ENCODE results near the gene PRDM16.

Gene PRDM16

DNA sequence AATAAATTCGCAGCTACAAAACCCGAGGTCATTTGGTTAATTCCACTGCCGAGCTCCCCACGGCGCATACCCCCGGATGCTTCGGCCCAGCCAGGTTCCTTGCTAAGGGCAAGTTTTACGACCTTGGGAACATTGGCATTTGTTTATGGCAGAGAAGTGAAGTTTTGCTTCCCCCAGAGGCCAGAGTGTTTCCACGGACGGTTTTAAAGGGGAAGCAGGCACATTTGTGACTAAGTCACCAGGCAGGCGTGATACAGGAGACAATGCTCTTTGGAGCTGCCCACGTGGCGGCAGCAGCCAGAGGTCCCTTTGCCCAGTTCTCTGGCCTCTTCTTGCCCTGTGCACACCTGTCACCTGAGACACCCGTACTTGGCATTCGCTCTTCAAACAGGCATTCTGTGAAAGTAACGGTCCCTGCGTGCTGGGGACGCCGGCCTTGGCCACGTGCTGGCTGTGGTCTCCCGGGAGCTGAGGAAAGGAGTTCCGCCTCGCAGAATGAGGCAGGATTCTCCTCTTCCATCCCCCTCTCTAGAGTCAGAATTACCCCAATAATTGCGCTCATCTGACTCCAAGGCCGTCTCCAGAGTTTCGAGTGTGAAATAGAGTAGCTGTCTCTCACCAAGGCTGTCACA, 138.3 kb downstream of the PRDM16 start:
- DNase-seq (ENCODE audit: low spot score): no peak

DNA sequence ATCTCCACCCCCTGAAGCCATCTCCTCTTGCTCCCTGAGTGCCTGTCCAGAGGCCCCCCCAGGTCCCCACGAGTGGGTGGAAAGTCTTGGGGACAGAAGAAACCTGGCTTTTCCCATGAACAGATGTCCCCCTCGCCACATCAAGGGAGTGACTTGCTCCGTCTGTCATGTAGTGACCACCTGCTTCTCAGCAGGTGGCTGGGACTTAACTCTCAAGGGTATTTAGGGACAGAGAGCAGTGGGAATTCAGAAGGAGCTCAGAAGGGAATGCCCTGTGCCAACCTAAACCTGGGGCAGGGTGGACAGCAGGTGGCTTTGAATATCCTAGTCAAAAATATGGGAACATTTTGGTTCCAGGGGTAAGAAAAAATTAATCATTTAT, 139.8 kb downstream of the PRDM16 start:
- no peak for DNase-seq (ENCODE audit: low spot score)

DNA sequence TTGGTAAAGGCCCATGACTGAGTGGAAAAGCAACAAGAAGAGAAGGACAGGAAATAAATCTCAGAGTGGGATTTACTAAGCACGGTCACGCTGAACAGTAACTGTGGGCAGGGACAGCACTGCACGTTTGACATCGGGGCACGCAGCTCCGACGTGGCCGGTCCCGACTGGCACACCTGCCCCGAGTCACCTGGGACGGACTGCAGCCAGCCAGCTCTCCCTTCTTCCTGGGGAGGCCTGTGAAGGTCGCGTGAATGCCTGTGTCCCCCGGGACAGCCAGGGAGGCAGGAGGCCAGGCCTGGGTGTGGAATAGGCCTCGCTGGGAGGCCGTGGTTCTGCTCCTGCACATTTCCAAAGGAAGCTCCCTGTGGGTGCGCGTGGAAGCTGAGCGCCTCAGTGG, 140.2 kb downstream of the PRDM16 start:
- no peak for DNase-seq (ENCODE audit: low spot score)

DNA sequence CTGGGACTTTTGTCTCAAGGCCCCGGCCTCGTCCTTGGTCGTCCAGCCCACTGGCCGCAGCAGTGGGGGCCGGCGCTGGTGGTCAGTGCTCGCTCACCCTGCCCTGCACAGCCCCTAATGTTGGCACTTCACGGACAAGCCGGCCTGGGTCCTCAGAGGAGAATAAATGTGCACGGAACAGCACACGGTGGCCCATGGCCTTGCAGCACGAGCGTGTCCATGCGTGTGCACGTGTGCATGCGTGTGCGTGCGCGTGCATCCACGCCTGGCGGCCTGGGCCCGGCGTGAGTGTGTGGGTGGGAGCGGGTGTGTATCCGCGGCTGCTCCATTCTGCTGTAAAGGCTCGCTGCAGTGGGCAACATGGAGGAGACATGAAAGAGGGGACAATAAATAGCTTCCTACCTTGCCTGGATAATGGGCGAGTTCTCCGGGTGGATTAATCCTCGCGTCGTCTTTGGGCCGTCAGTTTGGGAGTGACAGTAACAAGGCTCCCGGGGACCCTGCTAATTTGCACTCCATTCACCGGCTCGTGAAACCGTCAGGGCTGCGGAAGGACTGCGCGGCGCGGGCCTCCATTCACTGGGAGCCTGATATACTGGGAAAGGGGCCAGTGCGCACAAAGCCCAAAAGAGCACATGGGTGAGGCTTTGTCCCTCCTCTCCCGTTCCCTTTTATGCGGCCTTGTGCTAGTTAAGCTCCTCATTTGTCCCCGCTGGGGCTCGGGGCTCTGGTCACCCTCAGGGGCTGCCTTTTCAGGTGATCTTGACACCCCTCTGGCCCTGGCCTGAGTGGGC, 142.8 kb downstream of the PRDM16 start:
- no peak for DNase-seq (ENCODE audit: low spot score)

DNA sequence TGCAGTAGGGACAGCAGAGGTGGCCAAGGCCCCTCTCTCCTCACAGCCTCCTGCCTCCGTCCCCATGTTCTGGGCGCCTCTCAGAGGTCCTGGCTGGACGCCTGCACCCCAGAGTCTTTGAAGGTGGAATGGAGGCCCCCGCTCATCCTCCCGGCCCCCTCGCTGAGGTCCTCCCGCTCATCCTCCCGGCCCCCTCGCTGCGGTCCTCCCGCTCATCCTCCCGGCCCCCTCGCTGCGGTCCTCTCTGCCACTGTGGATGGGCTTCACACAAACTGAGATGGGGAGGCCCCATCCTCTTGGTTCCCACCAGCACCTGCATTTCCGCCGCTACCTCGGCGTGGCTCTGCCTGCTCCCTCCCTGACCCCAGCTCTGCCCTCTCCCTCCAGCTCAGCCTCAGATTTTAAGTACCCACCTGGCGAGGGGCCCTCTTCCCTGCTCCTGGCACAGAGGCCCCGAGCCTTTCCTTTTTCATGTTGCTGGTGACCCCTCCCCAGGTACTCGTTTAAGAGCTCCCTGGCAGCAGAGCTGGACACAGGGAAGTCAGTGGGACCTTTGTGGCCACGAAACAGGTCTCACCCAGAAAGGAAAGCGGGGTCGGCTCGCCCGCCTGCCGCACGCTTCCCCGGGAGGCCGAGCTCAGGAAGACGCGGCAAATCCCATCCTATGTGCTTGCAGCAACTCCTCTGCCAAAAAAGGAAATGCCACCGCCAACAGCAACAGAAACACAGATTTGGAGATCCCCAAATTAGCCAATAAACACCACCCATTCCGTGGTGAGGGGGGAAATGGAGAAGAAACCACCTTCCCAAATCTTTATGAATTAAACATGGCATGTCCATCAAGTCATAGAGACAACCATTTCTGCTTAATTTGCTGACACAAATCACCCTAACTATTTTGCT, 143.7 kb downstream of the PRDM16 start:
- no peak for DNase-seq (ENCODE audit: low spot score)

DNA sequence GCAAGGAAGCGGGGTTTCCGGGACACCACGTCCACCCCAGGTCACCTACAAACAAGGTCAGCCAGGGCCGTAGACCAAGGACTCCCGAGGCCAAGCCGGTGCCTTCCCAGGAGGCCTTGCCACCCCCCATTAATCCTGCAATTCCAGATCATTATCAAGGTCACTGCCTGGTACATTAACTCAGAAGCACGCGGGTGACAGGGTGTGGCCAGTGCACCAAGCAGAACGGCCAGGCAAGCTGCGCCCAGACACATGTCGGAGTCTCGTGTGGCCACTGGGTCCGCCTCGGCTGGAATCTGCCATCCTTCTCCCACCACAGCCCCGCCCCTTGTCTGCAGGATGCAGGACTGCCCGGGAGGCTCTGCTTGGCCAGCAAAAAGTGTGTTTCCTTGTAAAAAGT, 144.7 kb downstream of the PRDM16 start:
- no peak for DNase-seq (ENCODE audit: low spot score)

DNA sequence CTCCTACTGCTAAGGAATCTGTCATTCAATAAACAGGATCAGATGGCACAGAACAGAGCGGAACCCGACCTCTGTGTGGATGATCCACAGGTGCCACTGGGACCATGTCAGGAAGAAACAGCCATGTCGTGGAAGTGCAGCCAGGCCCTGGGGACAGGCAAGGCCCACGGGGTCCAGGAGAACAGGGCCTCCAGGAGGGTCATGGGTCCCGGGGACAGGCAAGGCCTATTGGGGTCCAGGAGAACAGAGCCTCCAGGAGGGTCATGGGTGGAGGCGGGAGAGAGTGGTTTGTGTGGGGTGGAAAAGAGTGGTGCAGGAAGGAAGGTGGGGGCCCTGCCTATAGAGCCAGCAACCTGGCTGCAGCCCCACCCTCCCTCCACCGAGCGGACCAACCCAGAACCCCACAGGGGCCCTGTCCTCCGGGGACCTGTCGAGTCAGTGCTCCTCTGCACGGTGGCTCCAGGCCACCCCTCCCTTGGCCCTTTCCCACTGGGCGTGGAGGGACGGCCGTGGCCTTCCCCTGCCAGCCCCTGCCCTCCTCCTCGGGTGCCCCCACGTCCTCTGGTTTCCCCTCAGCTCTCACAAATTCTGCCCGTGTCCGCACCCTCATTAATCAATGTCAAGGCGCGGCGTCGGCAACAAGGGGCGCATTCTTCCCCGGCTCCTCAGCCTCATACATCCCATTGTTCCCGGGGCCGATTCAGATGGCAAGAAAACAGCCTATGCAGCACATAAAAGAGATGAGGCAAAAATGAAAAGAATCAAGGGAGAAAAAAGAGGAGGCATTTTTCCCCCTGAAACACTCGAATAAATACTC, 146.4 kb downstream of the PRDM16 start:
- no peak for DNase-seq (ENCODE audit: low spot score)

DNA sequence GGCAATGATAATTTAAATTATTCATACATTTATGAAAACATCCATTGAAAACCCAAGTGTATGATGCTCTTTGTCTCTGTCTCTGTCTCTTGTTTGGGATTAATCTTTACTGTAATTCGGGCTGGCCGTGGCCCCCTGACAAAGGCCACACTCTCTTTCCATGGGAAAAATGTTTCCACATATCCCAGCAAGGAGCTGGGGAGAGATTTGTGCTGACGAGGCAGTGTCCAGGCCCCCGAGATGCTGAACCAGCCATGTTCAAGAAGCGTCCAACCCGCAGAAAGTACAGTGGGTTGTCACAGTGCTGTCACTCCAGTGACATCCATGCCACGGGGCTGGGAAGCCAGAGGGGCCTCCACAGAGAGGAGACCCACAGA, 147.0 kb downstream of the PRDM16 start:
- DNase-seq (ENCODE audit: low spot score): no peak

DNA sequence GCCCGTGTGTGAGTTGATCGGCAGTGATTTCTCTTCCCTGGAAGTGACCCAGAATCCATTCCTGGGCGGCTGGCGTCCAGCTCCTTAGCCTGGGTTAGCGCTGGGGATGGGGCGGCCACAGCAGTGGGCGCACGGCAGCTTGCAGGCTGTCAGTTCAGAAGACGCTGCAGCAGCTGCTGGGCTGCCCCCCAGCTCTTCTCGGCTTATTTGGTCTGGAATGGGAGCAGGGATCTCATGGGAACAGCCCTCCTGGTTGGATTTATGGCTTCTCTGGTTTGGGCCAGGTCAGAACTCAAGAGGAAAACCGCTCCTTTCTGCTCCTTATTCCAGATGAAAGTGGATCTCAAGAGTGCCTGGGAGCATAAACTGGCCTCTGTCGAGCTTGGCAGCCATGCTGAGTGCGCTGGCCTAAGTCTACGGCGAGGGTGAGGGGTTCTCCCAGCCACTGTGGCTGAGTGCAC, 148.2 kb downstream of the PRDM16 start:
- no peak for DNase-seq (ENCODE audit: low spot score)

DNA sequence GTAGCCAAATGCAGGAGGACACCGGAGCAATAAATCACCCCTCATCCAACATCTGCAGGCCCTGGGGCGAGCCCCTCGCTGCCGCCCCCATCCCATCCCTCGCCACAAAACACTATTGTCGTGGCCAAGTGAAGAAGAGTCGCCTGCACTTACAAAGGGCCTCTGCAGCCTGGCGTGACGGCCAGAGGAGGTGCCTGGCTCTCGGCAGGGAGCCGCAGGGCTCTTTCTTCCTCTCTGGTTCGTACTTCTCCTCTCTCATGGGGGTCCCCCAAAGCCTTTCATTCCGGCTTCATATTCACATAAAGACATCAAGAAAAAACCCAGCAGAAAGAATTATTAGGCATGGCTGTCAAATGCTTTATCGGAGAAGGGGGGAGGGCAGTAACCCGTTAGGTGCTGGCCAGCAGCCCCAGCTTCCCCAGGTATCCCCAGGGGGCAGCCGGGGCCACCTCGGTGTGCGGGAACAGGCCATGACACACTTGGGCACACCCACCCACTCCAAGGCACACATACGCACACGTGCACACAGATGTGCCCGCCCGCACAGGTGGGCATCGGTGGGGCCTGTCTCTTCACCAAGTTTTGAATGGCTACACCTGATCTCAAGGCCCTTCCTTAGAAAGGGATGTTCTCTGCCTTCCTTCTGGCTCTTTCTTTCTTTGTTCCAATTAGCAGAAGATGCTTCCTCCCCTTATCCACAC, 149.1 kb downstream of the PRDM16 start:
- no peak for DNase-seq (ENCODE audit: low spot score)

DNA sequence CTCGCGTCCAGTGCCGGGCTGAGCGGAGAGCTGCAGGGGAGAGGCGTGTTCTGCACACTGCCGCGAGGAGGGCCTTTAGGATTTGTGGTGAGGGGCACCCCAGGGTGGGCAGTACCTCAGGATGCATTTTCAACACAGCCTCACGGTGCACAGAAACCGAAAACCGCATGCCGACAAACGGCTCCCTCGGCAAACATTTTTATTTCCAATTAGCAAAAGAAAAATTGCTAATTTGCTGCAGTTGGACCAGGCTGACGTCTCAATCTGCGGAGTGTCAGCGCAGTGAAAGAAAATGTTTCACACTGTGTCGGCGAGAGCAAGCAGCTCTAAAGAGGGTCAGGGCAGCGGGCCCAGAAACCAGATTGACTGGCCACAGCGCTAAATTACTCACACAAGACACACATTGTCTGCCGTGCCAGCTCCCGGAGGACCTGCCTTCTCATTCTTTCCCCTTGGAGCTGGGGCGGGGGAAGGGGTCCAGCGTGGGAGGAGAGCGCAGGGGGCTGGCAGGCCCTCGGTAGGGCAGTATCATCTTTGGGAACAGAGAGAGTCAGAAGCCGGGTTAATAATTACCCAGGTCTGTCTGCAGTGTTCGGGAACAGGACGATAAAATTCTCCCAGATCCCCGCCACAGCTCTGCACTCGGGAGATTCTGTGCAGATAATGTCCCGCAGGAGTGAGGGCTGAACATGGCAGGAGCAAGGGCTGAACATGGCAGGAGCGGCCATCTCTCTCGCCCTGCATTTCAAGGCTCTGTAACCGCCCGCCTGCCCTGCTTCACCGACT, 150.2 kb downstream of the PRDM16 start:
- no peak for DNase-seq (ENCODE audit: low spot score)

DNA sequence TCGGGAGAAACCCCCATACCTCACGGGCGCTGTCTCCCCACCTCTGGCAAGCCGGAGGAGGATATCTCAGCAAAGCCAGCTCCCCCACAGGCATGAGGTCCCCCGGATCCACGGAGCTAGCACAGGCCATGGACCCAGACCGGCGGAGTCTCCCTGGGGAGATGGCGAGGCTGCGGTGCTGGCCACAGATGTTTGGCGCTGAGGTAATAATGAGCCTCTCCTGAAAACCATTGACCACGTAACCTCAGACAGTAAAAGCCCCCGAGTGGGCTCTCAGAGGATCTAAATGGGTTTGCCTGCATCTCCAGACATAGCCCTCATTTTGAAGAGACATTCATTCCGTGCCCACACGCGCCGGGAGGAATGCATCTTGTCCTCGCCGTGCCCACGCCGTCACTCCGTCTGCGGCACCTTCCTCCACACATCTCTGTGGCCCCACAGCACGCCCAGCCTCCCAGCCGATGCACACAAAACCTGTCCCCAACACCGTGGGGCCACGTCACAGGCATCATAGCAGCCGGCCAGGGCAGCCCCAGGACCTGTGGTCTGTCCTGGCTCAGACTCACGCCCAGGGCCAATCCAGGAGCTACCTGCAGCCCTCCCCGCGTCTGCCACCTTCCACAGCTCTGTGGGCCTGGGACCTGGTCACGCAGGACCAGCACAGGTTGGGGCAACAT, 150.9 kb downstream of the PRDM16 start:
- no peak for DNase-seq (ENCODE audit: low spot score)

DNA sequence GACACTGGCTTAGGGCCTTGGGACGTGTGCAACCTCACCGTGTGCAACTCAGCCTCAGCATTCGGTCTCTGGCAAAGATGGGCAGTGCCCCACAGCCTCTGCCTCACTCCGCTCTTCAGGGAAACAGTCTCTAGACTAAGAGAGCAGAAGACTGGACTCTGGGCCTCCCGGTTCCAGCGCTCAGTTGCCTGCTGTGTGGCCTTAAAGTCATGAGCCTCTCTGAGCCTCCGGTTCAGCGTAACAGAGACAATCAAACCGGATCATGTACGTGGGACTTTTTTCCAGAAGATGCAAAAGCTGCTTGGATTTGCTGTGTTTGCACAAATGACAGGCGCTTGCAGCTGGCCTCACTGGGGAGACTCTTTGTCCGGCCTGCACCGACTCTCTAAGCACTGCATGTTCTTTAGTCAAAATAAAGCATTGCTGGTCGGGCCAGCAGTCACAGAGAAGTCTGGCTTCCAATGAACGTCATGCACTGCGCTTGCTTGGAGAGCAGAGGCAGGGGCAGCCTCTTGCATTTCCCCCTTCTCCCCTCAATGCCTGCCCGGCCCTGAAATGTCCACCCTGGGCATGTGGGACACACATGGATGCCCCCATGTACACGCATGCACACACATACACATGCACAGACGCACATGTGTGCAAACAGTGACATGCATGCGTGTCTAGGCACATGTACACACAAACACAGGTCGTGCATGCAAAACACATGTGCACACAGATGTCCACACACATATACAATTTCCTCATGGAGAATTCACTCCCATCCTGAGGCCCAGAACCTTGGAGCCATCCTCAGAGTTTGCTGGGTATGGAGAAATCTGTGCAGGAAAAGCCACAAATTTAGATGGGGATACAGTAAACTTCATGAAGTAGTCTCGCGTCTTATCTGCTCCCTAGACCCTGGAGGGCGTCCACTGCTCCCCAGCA, 152.4 kb downstream of the PRDM16 start:
- no peak for DNase-seq (ENCODE audit: low spot score)

DNA sequence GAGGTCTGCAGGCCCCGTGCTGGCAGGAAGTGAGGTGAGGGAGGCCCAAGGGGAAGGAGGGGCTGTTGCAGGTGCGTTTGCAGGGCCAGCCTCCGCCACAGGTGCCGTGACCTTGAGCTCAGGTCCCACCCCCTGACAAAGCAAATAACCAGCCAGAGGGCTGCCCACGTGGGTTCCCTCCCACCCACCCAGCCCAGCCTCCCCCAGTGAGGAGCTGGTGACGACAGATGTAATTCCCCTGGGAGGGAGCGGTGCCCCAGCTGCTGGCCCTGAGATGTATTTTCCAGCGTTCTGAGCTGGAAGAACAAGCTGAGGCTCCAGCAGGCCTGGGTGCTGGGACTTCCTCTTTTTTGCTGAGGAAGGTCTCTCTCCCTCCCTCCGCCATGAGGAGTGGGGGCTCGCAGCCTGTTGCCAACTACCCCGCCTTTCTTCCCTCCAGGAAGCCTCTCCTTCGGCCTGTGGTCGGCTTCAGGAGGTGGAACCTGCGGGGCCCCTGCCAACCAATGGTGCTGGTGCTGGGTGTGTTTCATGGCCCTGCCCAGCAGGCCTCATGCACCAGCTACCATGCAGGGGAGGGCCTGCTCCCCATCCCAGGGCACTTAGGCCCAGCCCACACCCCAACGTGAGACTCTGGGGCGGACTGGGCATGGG, 153.2 kb downstream of the PRDM16 start:
- no peak for DNase-seq (ENCODE audit: low spot score)

DNA sequence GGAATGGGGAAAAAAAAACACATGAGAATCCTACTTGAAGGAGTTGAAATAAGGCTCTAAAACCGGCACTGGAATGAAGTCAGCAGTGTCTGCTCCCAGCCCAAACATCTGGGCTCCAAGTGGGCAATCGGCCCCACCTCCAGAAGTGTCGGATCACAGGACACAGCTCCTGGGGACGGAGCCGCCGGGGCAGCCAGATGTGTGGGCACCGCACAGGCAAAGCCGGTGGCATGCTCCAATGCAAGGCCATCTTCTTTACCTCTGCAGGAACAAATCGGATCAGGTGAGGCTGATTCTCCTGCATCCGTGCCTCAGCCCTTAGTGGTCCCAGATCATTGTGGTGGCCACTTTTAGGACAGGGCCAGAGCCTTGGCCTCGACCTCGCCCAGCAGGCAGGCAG, 156.7 kb downstream of the PRDM16 start:
- DNase-seq (ENCODE audit: low spot score): no peak

DNA sequence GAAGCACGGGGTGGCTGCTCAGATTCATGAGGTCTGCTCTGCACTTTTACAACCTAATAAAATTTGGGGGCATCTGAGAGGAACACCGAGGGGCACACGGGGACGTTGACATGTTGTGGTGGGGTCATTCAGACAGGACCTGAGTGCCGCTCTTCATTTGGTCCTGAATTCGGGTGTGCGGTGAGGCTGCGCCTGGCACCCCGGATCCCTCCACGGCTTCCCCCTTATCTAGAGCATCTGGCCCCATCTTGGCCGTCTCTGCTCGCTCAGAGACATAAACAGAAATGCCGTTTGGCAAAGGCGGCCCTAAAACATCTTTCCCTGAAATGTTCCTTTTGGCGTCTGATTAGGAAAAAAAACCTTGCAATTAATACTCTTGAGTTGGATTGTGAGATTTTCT, 157.2 kb downstream of the PRDM16 start:
- DNase-seq (ENCODE audit: low spot score): no peak

DNA sequence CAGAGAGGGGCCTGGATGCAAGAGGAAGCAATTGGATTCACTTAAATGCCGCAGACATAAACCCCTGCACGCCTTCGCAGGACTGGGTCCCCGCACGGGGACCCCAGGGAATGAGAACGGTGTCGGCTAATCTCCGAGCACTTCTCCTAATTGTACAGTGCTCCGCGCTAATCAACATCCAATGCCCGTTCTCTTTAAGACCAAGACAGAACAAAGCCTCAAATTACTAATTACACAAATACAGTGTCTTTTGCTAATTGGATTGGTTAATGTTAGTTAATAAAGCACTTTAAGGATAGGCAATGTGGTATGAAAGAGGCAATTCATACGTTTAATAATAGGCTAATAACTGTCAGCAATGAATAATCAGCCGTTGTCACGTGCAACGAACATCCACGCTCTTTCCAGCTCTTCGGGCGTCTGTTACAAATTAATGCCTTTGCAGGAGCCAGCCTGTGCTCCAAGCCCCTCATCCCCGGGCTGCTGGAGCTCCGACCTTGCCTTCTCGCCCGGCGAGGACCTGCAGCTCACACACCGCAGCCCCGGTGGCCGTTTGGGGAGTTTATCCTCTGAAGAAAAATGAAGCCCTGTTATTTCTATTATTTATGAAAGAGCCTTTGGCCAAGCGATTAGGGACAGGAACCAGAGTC, 157.8 kb downstream of the PRDM16 start:
- no peak for DNase-seq (ENCODE audit: low spot score)

DNA sequence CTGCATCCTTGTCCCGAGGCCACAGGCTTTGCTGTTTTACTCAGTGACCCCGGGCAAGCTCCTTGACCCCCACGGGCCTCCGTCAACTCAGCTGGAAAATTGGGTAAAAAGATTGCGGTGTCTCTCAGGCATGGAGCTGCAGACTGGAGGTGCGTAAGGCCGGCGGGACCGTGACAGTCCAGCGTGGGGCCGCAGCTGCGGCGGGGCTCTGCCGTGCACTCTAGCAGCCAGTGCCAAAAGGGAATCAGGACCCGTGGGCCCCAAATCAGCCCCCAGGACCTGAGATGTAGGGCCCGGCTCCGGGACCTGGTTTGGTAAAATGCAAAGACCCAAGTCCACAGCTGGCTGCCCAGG, 158.3 kb downstream of the PRDM16 start:
- no peak for DNase-seq (ENCODE audit: low spot score)
